GDM1 (cell line): ENCODE results near the gene TMEM269.
"Not testable (repeated sequence)": the region's sequence is repeated elsewhere in the genome, so short reads cannot be mapped to it uniquely, and the experiment has no call there.

ENCODE experiments used
- DNase-seq: peaks from one replicate; lab custom pipeline; 2025; lab: John Stamatoyannopoulos, UW

TMEM269 gene

DNA sequence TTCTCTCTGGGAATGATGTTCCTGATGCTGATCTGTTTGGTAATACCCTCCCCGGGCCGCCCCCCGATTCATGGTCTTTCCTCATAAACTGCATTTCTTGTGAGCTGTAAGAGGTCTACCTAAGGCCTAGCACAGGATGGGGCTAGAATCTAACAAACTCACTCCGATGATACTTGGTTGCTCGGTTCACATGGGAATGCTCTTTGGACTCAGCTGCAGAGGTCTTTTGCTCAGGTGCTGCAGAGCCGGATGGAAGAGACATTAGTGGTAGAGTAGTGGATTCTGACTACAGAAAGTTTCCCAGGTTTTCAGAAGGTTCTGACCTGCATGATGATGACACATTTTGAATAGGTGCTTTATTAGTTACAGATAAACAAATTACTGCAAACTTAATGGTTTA lies 8.3 kb upstream of the TMEM269 start:
- DNase-seq: no peak

- DNase-seq: no peak
These were observed 6.9 kb upstream of the TMEM269 start for GRCh38 chr1:42777852-42778251.

DNA sequence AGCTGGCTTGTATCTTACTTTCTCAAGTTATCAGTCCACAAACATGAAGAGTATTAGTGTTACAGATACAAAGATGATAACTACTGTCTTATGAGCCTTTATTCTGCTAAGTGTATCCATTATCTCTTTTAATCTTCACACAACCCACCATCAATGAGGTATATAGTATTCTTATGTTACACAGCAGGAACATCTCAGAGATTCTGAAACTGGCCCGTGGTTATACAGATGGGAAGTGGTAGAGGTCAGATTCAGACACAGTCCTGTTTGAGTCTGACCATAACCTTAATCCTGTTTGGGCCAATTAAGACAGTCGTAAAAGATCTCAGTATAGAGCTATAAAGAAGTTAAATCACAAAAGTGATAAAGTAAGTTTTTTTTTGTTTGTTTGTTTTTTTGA lies 5.1 kb upstream of the TMEM269 start:
- DNase-seq: no peak

GRCh38 chr1:42780176-42780575 lies 4.6 kb upstream of the TMEM269 start:
- no peak for DNase-seq

GRCh38 chr1:42783092-42783491 lies 1.7 kb upstream of the TMEM269 start:
- no peak for DNase-seq

GRCh38 chr1:42784547-42784945 lies 245 bp upstream of the TMEM269 start:
- DNase-seq: no peak

DNA sequence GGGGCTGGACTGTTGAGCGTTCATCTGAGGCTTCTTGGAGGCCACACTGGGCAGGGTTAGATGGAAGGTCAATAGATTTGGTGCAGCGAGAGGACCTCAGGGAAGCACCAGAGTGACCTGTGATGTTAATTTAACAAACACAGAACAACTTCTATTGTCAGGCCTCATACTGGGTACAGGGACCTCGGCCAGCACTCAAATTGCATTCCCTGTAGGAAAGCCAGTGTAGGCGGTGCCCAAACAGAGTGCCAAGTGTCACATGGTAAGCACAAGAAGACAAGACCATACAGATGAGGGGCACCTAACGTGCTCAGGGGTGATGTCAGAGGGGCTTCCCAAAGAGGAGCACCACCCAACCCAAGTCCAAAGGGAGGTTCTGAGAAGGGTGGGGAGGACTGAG lies 1.3 kb downstream of the TMEM269 start:
- no peak for DNase-seq

GRCh38 chr1:42788021-42788420 lies 3.2 kb downstream of the TMEM269 start:
- no peak for DNase-seq

DNA sequence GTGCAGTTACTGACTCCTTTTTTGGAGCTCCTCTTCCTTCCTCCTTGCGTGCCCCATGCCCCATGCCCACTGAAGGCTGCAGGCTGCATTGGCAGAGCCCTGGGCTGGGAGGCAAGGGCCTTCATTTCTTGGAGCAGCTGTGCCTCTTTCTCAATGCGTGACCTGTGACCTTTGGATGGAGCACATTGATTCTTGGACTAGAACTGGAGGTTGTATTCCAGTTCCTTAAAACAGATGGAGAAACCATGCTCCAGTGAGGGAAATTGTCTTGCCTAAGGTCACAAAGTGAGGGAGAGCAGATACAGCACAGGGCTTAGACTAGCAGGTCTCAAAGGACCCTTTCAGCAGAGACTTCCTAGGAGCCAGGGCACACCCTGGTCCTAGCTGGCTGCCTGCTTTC lies 9.0 kb downstream of the TMEM269 start:
- no peak for DNase-seq

DNA sequence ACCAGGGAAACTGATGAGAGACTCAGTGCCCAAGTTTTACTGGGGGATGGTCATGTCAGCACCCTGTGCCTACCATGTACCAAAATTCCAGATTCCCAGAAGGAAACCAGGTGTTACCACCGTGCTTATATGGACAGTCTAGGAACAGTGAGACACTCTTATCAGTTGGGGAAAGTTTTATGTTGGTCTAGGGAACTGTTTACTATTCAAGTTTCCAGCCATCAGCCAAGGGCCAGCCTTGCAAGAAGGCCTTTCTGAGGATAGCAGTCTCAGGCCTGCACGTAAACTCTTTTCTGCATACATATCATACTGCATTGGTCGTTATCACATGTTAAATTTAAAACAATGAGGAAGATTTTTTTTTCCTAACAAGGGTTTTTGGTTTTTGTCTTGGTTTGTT lies 12.6 kb downstream of the TMEM269 start:
- no peak for DNase-seq

DNA sequence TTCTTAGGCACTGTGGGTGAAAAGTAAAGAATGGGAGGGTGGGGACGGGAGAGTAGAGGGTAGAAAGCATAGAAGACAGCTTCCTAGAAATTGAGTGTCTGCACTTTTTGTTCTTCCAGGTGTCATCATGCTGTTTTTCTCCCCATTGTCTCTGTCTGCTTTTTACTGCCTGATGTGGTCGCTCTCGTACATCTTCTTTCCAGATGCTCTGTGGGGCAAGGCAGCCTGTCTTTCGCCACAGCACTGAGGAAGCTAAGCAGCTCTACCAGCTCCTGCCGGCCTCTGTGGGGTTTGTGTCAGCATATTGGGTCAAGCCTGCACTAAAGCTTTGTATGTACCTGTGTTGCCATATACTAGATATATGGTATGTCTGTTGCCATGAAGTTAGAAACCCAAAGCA lies 13.2 kb downstream of the TMEM269 start:
- no peak for DNase-seq

DNA sequence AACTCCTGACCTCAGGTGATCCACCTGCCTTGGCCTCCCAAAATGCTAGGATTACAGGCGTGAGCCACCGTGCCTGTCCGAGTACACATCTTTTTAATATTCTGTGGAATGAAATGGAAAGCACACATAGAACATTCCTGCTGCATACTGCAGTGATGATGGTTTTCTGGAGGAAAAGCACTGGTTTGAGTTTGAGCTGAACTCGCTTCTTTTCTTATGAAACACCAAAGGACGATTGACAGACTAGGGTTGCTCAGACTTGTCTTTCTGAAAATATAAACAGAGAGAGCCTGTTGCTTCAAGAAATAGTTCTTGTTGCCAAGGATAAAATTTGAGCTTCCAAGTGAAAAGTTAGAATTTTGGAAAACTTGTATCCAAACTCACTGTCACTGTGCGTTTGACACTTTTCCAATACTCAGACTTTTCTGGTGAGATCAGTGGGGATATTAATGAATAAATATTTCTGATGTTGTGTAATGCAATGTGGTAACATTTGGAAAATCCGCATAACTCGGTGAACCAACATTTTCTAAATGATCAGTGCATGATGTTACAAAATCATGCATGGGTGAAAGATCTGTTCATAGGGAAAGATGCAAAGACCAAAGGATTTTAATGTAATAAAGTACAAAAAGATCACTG lies 17.2 kb downstream of the TMEM269 start:
- no peak for DNase-seq

GRCh38 chr1:42806171-42806570 lies 21.4 kb downstream of the TMEM269 start:
- no peak for DNase-seq

GRCh38 chr1:42806593-42806992 lies 21.8 kb downstream of the TMEM269 start:
- DNase-seq: no peak

GRCh38 chr1:42807056-42807668 lies 22.4 kb downstream of the TMEM269 start:
- DNase-seq: no peak

- DNase-seq: not testable (repeated sequence)
These were observed 30.0 kb downstream of the TMEM269 start for GRCh38 chr1:42814815-42815214.

GRCh38 chr1:42815941-42816584 lies 31.3 kb downstream of the TMEM269 start:
- DNase-seq: no peak

GRCh38 chr1:42816585-42817439 lies 32.0 kb downstream of the TMEM269 start, which contains the start of the genes ERMAP and SVBP:
TSS of gene ERMAP (plus strand) at chr1:42817122. CDS start at chr1:42830449, 13,327 bp downstream.
TSS of gene SVBP (minus strand) at chr1:42817397. CDS start at chr1:42816544, 853 bp downstream.
- peak; percentile 82 for DNase-seq

DNA sequence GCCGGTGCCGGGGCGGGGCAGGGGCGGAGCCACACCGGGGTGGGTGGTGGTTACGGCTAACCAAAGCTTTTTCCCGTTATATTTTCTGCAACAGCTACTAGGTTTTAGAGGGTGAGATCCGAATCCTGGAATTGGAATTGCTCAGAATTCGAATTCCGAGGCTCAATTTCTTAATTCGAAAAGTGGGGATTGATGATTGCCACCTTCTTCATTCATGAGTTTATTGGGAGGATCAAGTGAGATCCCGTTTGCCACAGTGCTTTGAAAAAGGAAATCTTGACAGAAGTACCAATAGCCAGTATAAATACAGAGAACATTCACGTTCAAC lies 32.6 kb downstream of the TMEM269 start:
- DNase-seq: no peak

- DNase-seq: no peak
These were observed 33.2 kb downstream of the TMEM269 start for GRCh38 chr1:42817976-42818375.

DNA sequence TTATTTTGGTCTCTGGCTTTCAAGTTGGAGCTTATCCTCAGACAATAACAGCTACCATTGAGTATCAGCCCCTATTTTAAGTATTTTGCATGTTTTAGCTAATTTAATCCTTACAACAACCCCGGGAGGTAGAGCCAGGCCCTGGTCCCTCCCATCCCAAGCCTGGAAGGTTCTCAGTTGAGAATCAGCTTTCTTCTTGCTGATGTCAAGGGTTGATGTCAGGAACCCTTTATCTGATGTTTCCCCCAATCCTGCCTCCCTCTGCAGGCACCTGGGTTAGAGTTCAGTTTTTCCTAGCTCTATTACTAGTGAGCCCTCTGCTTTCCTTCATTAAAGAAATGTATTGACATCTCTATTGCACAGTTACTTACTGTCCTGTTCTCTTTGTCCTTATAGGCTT lies 36.0 kb downstream of the TMEM269 start:
- no peak for DNase-seq

GRCh38 chr1:42821690-42822089 lies 36.9 kb downstream of the TMEM269 start:
- DNase-seq: no peak
